22Rv1 (cell line): ENCODE results near the gene ITPR1.

Experiments used
- ZFX ChIP-seq: fragments of 450-650 bp; IDR thresholded peaks from 2 replicates; pipeline ENCODE4 v1.6.1; 2017; ENCODE audit warnings: antibody characterized with exemption, borderline replicate concordance
- TF ChIP-seq, protein P1 (sequence below): fragments of 450-650 bp; IDR thresholded peaks from 2 replicates; pipeline ENCODE4 v1.5.1; 2017; ENCODE audit warnings: mild to moderate bottlenecking

DNA sequence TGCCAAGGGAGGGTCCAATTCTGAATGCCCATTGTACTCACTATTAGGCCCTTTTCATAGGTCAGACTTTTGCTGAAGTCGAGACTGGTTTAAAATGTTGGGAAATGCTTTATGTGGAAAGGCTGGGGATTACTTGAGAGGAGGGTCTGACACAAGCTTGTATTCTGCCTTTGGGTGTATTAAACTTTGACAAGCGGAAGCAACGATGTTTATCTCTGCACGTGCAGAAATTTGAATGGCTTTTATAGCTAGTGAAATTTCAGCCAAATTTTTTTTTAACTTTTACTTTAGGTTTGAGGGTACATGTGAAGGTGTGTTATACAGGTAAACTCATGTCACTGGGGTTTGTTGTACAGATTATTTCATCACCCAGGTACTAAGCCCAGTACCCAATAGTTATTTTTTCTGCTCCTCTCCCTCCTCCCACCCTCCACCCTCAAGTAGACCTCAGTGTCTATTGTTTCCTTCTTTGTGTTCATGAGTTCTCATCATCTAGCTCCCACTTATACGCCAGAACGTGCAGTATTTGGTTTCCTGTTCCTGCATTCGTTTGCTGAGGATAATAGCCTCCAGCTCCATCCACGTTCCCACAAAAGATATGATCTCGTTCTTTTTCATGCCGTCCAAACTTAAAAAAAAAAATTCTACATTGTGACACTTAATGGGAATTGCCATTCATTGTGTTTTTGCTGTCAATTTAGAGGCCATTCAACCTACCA lies 263.1 kb downstream of the ITPR1 start:
- TF ChIP-seq, protein P1, sequence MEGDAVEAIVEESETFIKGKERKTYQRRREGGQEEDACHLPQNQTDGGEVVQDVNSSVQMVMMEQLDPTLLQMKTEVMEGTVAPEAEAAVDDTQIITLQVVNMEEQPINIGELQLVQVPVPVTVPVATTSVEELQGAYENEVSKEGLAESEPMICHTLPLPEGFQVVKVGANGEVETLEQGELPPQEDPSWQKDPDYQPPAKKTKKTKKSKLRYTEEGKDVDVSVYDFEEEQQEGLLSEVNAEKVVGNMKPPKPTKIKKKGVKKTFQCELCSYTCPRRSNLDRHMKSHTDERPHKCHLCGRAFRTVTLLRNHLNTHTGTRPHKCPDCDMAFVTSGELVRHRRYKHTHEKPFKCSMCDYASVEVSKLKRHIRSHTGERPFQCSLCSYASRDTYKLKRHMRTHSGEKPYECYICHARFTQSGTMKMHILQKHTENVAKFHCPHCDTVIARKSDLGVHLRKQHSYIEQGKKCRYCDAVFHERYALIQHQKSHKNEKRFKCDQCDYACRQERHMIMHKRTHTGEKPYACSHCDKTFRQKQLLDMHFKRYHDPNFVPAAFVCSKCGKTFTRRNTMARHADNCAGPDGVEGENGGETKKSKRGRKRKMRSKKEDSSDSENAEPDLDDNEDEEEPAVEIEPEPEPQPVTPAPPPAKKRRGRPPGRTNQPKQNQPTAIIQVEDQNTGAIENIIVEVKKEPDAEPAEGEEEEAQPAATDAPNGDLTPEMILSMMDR = no peak
- TF ChIP-seq ZFX = no peak
